Measurements from ENCODE around the gene DIDO1.

DIDO1 gene

GRCh38 chr20:62829231-62830230, 96.8 kb downstream of the DIDO1 start:
- Histone ChIP-seq H3K36me3 (ENCODE audit: insufficient read depth, low read length) (no peaks in the 10 kb centered on the region), H3K4me1 (ENCODE audit: insufficient read depth, low read length) (peaks cover 3% of the 10 kb centered on the region), H3K9me3 (ENCODE audit: low read length) (no peaks in the 10 kb centered on the region), H3K27me3 (ENCODE audit: control insufficient read depth in 1 of 2, insufficient read depth in 2 of 2, low read length in 2 of 2) (no peaks in the 10 kb centered on the region), H3K9ac (ENCODE audit: low read length) (no peak overlapping the region), H3K27ac (ENCODE audit: low read depth, low read length) (no peak overlapping the region), H3K4me3 (ENCODE audit: low read depth in 1 of 2, low read length in 2 of 2) (no peak overlapping the region)

GRCh38 chr20:62828511-62829230, 97.6 kb downstream of the DIDO1 start:
- Histone ChIP-seq H3K9ac (ENCODE audit: low read length) (no peak overlapping the region), H3K27ac (ENCODE audit: low read depth, low read length) (no peak overlapping the region), H3K27me3 (ENCODE audit: control insufficient read depth in 1 of 2, insufficient read depth in 2 of 2, low read length in 2 of 2) (no peaks in the 10 kb centered on the region), H3K36me3 (ENCODE audit: insufficient read depth, low read length) (no peaks in the 10 kb centered on the region), H3K4me3 (ENCODE audit: low read depth in 1 of 2, low read length in 2 of 2) (no peak overlapping the region), H3K4me1 (ENCODE audit: insufficient read depth, low read length) (peaks cover 5% of the 10 kb centered on the region), H3K9me3 (ENCODE audit: low read length) (no peaks in the 10 kb centered on the region)

- Histone ChIP-seq H3K27me3 (ENCODE audit: control insufficient read depth in 1 of 2, insufficient read depth in 2 of 2, low read length in 2 of 2) (no peaks in the 10 kb centered on the region), H3K4me3 (ENCODE audit: low read depth in 1 of 2, low read length in 2 of 2) (no peak overlapping the region), H3K9ac (ENCODE audit: low read length) (no peak overlapping the region), H3K36me3 (ENCODE audit: insufficient read depth, low read length) (no peaks in the 10 kb centered on the region), H3K27ac (ENCODE audit: low read depth, low read length) (no peak overlapping the region), H3K9me3 (ENCODE audit: low read length) (no peaks in the 10 kb centered on the region), H3K4me1 (ENCODE audit: insufficient read depth, low read length) (peaks cover 5% of the 10 kb centered on the region)
These were observed 98.3 kb downstream of the DIDO1 start for GRCh38 chr20:62828051-62828450.
